Measurements from ENCODE around the gene SRSF2. TPM values are rescaled to one million over a fixed set of nuclear protein-coding genes. Genes with fewer than 3 reads are reported as not detected.

The SRSF2 gene
- total and polyA plus RNA-seq, 3 donors from 2014 or later, result 196 to 461 (median 365) TPM

DNA sequence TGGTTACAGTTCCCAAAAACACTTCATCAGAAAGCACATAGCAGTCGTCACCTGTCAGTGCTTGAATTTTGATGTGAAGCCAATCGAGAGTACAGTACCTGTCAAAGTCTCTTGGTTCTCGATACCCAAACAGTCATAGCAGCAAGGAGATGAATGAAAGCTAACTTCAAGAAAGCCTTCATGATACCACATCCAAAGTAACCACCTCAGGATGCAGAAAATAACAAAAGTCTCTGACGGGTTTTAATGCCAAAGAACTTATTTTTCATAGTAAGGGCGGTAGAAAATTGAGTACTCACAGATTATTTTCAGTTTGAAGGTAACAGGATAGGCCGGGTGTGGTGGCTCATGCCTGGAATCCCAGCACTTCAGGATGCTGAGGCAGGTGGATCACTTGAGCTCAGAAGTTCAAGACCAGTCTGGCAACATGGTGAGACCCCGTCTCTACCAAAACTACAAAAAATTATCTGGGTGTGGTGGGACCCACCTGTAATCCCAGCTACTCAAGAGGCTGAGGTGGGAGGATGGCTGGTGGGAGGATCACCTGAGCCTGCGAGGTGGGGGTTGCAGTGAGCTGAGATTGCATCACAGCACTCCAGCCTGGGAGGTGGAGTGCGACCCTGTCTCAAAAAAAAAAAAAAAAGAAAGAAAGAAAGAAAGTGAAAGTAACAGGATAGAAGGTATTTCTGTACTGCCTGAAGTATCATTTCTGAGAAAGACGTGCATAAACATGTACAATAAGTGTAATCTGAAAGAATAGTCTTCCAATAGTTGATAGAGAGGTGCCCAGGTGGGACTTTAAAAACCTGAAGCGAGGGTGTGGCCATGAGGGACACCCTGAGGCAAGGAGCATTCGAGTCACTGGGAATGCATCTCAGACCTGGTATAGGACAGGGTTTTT, 16.2 kb upstream of the SRSF2 start:
- H3K27me3 ChIP-seq, result no peaks in the 10 kb centered on the region
- no peaks in the 10 kb centered on the region for H3K9me3 ChIP-seq
- intact Hi-C loops (cut with DNase I; ENCODE audit: low total_unique reads), result no loop called here
- H3K27ac ChIP-seq, result no peak overlapping the region
- no peaks in the 10 kb centered on the region for H3K36me3 ChIP-seq (ENCODE audit: low read depth, missing control alignments)
- WGBS, 2 donors, result 90 to 91% methylated on average over 12 of the region's 12 CpGs
- H3K4me3 ChIP-seq, result no peak overlapping the region
- DNase-seq, result no peak
- no peak for TF ChIP-seq POLR2A (IDR thresholded peaks at IDR 0.05)
- TF ChIP-seq, protein P1, sequence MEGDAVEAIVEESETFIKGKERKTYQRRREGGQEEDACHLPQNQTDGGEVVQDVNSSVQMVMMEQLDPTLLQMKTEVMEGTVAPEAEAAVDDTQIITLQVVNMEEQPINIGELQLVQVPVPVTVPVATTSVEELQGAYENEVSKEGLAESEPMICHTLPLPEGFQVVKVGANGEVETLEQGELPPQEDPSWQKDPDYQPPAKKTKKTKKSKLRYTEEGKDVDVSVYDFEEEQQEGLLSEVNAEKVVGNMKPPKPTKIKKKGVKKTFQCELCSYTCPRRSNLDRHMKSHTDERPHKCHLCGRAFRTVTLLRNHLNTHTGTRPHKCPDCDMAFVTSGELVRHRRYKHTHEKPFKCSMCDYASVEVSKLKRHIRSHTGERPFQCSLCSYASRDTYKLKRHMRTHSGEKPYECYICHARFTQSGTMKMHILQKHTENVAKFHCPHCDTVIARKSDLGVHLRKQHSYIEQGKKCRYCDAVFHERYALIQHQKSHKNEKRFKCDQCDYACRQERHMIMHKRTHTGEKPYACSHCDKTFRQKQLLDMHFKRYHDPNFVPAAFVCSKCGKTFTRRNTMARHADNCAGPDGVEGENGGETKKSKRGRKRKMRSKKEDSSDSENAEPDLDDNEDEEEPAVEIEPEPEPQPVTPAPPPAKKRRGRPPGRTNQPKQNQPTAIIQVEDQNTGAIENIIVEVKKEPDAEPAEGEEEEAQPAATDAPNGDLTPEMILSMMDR (IDR thresholded peaks at IDR 0.05), result no peak
- H3K4me1 ChIP-seq, result no peaks in the 10 kb centered on the region

DNA sequence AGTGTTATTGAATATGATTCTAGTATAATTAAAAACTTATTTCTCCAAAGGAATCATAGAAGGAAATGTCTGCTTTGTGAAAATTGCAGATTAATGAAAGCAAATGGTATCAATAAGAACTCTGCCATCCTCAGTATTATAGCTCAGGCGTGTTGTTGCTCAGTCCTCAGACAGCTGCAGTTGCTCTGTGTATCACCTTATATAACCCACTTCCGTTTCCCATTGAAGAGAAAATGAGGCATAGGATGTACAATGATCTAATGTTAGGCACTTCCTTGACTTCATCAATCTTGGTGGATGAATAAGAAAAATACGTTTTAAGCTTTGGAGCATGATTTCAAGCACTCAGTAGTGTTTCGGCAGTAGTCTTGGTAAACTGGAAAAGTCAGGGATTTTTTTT, 14.9 kb upstream of the SRSF2 start:
- intact Hi-C loops (cut with DNase I; ENCODE audit: low total_unique reads), result no loop called here
- no peak overlapping the region for H3K4me3 ChIP-seq
- 88 to 94% methylated on average over 4 of the region's 4 CpGs for WGBS, 2 donors
- no peaks in the 10 kb centered on the region for H3K4me1 ChIP-seq
- H3K9me3 ChIP-seq, result no peaks in the 10 kb centered on the region
- no peaks in the 10 kb centered on the region for H3K36me3 ChIP-seq (ENCODE audit: low read depth, missing control alignments)
- no peak for DNase-seq
- no peak overlapping the region for H3K27ac ChIP-seq
- TF ChIP-seq, protein P1 (IDR thresholded peaks at IDR 0.05), result no peak
- no peak for TF ChIP-seq POLR2A (IDR thresholded peaks at IDR 0.05)
- no peaks in the 10 kb centered on the region for H3K27me3 ChIP-seq

DNA sequence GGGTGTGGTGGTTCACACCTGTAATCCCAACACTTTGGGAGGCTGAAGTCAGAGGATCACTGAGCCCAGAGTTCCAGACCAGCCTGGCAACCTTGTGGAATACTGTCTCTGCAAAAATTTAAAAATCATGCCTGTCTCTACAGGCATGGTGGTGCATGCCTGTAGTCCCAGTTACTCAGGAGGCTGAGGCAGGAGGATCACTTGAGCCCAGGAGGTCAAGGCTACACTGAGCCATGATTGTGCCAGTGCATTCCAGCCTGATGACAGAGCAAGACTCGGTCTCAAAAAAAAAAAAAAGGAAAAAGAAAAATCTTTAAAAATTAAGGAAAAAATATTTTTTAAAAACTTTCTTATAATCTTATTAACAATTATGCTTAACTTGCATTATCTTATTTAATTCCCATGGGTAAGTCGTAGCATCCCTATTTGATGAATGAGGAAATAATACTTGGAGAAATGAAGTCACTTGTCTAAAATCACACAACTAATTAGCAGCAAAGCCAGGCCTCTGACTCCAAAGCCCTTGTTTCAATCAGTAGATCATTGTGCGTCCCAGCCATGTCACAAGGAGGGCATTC, 14.4 kb upstream of the SRSF2 start:
- intact Hi-C loops (cut with DNase I; ENCODE audit: low total_unique reads), result no loop called here
- Histone ChIP-seq H3K27me3 (no peaks in the 10 kb centered on the region), H3K4me1 (no peaks in the 10 kb centered on the region), H3K36me3 (ENCODE audit: low read depth, missing control alignments) (no peaks in the 10 kb centered on the region), H3K9me3 (no peaks in the 10 kb centered on the region), H3K4me3 (no peak overlapping the region), H3K27ac (no peak overlapping the region)
- DNase-seq, result no peak
- WGBS, 2 donors, result 82 to 85% methylated on average over 3 of the region's 3 CpGs
- TF ChIP-seq POLR2A (IDR thresholded peaks at IDR 0.05), result no peak
- TF ChIP-seq, protein P1 (IDR thresholded peaks at IDR 0.05), result no peak

DNA sequence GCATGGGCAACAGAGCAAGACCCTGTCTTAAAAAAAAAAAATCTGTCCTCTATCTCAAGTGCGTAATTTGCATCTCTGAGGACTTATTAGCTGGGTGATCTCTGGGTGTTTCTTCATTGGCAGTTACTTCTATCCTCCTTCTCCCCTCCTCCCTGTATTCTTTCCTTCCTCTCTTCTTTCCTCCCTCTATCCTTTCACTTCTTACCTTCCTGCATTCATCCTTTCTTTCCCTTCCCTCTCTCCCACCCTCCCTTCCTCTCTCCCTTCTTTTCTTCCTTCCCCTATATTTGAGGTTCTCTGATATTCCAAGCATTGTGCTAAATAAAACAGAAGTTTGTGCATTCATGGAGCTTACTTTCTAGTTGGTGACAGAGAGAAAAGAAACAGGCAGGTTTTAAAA, 11.5 kb upstream of the SRSF2 start:
- Histone ChIP-seq H3K9me3 (no peaks in the 10 kb centered on the region), H3K27ac (no peak overlapping the region), H3K4me3 (no peak overlapping the region), H3K27me3 (no peaks in the 10 kb centered on the region), H3K4me1 (no peaks in the 10 kb centered on the region), H3K36me3 (ENCODE audit: low read depth, missing control alignments) (no peaks in the 10 kb centered on the region)
- no peak for TF ChIP-seq POLR2A (IDR thresholded peaks at IDR 0.05)
- TF ChIP-seq, protein P1 (IDR thresholded peaks at IDR 0.05), result no peak
- intact Hi-C loops (cut with DNase I; ENCODE audit: low total_unique reads), result no loop called here
- no peak for DNase-seq
- WGBS, 2 donors, result 95 to 100% methylated on average over 1 of the region's 1 CpG

All from testis (tissue), 3 donors.